Tibial nerve (tissue), 3 donors: Measurements from ENCODE around the gene MYH11.

Experiments used
- EP300 ChIP-seq, 2 donors: sonication (generic); formaldehyde crosslinking; IDR thresholded peaks; one replicate each; pipeline ENCODE4 v1.6.1; 2017; ENCODE audit warnings: antibody characterized with exemption in 2 of 2, mild to moderate bottlenecking in 1 of 2
- POLR2A ChIP-seq, 2 donors: fragments of 450-650 bp; IDR thresholded peaks; one replicate each; pipeline ENCODE4 v1.6.1; 2017; ENCODE audit warnings: antibody characterized with exemption in 2 of 2, mild to moderate bottlenecking in 2 of 2, moderate library complexity in 2 of 2

GRCh38 chr16:15846510-15846909 lies 10.3 kb downstream of the MYH11 start:
- TF ChIP-seq EP300 (IDR thresholded peaks at IDR 0.05): no peak
- TF ChIP-seq POLR2A (IDR thresholded peaks at IDR 0.05): no peak
